DOHH2 (cell line): ENCODE data around the gene SLX4.

Experiments used
- EZH2phosphoT487 ChIP-seq: fragments of 200-600 bp; sonication (generic); IDR thresholded peaks from 2 replicates; pipeline ENCODE4 v1.6.1; 2017; ENCODE audit warnings: borderline replicate concordance, mild to moderate bottlenecking, antibody characterized with exemption, low read length, moderate library complexity, mixed read lengths
- TF ChIP-seq, protein P1 (sequence below): fragments of 200-600 bp; sonication (generic); IDR thresholded peaks from one replicate; pipeline ENCODE4 v1.5.1; 2014; ENCODE audit warnings: antibody characterized with exemption, mild to moderate bottlenecking, low read depth, low read length; ENCODE audit not compliant: poor library complexity, severe bottlenecking

DNA sequence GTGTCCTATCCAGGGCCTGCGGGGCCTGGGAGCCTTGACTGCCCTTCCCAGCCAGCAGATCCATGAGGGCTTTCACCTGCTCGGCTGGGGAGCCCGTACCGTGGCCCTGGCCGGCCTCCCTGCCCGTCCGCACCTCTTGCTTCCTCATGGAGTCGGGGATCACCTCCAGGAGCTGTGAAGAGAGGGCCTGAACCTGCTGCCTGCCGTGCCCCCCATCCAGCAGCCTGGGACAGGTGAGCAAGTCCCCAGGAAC, 46.6 kb downstream of the SLX4 start:
- TF ChIP-seq, protein P1, sequence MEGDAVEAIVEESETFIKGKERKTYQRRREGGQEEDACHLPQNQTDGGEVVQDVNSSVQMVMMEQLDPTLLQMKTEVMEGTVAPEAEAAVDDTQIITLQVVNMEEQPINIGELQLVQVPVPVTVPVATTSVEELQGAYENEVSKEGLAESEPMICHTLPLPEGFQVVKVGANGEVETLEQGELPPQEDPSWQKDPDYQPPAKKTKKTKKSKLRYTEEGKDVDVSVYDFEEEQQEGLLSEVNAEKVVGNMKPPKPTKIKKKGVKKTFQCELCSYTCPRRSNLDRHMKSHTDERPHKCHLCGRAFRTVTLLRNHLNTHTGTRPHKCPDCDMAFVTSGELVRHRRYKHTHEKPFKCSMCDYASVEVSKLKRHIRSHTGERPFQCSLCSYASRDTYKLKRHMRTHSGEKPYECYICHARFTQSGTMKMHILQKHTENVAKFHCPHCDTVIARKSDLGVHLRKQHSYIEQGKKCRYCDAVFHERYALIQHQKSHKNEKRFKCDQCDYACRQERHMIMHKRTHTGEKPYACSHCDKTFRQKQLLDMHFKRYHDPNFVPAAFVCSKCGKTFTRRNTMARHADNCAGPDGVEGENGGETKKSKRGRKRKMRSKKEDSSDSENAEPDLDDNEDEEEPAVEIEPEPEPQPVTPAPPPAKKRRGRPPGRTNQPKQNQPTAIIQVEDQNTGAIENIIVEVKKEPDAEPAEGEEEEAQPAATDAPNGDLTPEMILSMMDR: no peak
- TF ChIP-seq EZH2phosphoT487: no peak
